ENCODE data around the gene SERAC1. TPM values are rescaled to one million over a fixed set of nuclear protein-coding genes. Genes with fewer than 3 reads are reported as not detected.
"Not testable (repeated sequence)": the region's sequence is repeated elsewhere in the genome, so short reads cannot be mapped to it uniquely, and the experiment has no call there.

Gene SERAC1
- total and polyA plus RNA-seq, 7 donors = 3.6 to 15.0 (median 9.6) TPM

GRCh38 chr6:158185729-158186456 lies 17.8 kb upstream of the SERAC1 start:
- intact Hi-C loops (cut with DNase I) = no loop called here
- TF ChIP-seq CTCF (IDR thresholded peaks at IDR 0.05) (no peak), POLR2A (IDR thresholded peaks at IDR 0.05) (no peak), EP300 (IDR thresholded peaks at IDR 0.05) (no peak), POLR2AphosphoS5 (IDR thresholded peaks at IDR 0.05) (no peak)
- Histone ChIP-seq H3K4me1 (peaks cover 0 to 4% (median 0%) of the 10 kb centered on the region in 4 donors), H3K9me3 (no peaks in the 10 kb centered on the region), H3K27ac (no peak overlapping the region), H3K36me3 (peaks cover 0 to 17% (median 2%) of the 10 kb centered on the region in 4 donors), H3K27me3 (no peaks in the 10 kb centered on the region), H3K4me3 (no peak overlapping the region)
- no peak for DNase-seq
- WGBS, 2 donors = 89 to 90% methylated on average over 8 of the region's 8 CpGs

GRCh38 chr6:158184608-158185007 lies 16.5 kb upstream of the SERAC1 start:
- Histone ChIP-seq H3K27ac (no peak overlapping the region), H3K4me3 (no peak overlapping the region), H3K4me1 (peaks cover 0 to 4% (median 0%) of the 10 kb centered on the region in 4 donors), H3K9me3 (no peaks in the 10 kb centered on the region), H3K36me3 (peaks cover 0 to 17% (median 2%) of the 10 kb centered on the region in 4 donors), H3K27me3 (no peaks in the 10 kb centered on the region)
- TF ChIP-seq CTCF (IDR thresholded peaks at IDR 0.05) = no peak
- no peak for TF ChIP-seq POLR2AphosphoS5 (IDR thresholded peaks at IDR 0.05)
- no peak for TF ChIP-seq EP300 (IDR thresholded peaks at IDR 0.05)
- TF ChIP-seq POLR2A (IDR thresholded peaks at IDR 0.05) = no peak
- DNase-seq = no peak
- intact Hi-C loops (cut with DNase I) = no loop called here

GRCh38 chr6:158183174-158183972 lies 15.3 kb upstream of the SERAC1 start:
- intact Hi-C loops (cut with DNase I); H3K27me3 ChIP-seq; H3K4me3 ChIP-seq; H3K27ac ChIP-seq; DNase-seq; H3K9me3 ChIP-seq; H3K4me1 ChIP-seq: not testable (repeated sequence)
- 83 to 84% methylated on average over 16 of the region's 16 CpGs for WGBS, 2 donors
- peaks cover 0 to 17% (median 2%) of the 10 kb centered on the region in 4 donors for H3K36me3 ChIP-seq

- DNase-seq; H3K27ac ChIP-seq; H3K9me3 ChIP-seq; H3K4me3 ChIP-seq; H3K27me3 ChIP-seq; H3K36me3 ChIP-seq; intact Hi-C loops (cut with DNase I): not testable (repeated sequence)
- H3K4me1 ChIP-seq = peaks cover 0 to 20% (median 10%) of the 10 kb centered on the region in 4 donors
- 94 to 99% methylated on average over 3 of the region's 3 CpGs for WGBS, 2 donors
Observed at GRCh38 chr6:158177712-158178111, 9.7 kb upstream of the SERAC1 start.

GRCh38 chr6:158175111-158175510 lies 7.0 kb upstream of the SERAC1 start:
- Histone ChIP-seq H3K36me3 (peaks cover 0 to 3% (median 0%) of the 10 kb centered on the region in 4 donors), H3K4me1 (peaks cover 0 to 38% (median 14%) of the 10 kb centered on the region in 4 donors), H3K9me3 (no peaks in the 10 kb centered on the region), H3K27ac (peak overlapping the region in 1 of 4 donors; percentile 36), H3K4me3 (no peak overlapping the region), H3K27me3 (no peaks in the 10 kb centered on the region)
- intact Hi-C loops (cut with DNase I) = no loop called here
- WGBS, 2 donors = 92 to 94% methylated on average over 3 of the region's 3 CpGs
- TF ChIP-seq EP300 (IDR thresholded peaks at IDR 0.05) (no peak), POLR2AphosphoS5 (IDR thresholded peaks at IDR 0.05) (no peak), CTCF (IDR thresholded peaks at IDR 0.05) (no peak), POLR2A (IDR thresholded peaks at IDR 0.05) (no peak)
- no peak for DNase-seq
